GM12878 (cell line): Measurements from ENCODE around the gene IFI6.

Experiments used
- BCL11A ChIP-seq: IDR thresholded peaks from 2 replicates; pipeline ENCODE4 v1.6.1; 2011; ENCODE audit warnings: low read depth, low read length
- TARDBP ChIP-seq: IDR thresholded peaks from 2 replicates; pipeline ENCODE4 v1.6.1; 2016; ENCODE audit warnings: borderline replicate concordance

- TF ChIP-seq TARDBP (no peak), BCL11A (no peak)
These were observed 5.2 kb downstream of the IFI6 start for GRCh38 chr1:27666791-27667254.
